GM20000 (cell line): Measurements from ENCODE around the gene TBC1D14.
A peak's percentile ranks its signal among the peaks of the same experiment; 100 is the strongest.

Experiments used
- DNase-seq: peaks from one replicate; pipeline ENCODE4 v3.0.0; 2012; ENCODE audit warnings: low spot score
- CTCF ChIP-seq: IDR thresholded peaks from 2 replicates; pipeline ENCODE4 v1.5.1; 2012; ENCODE audit warnings: mild to moderate bottlenecking, control low read depth; ENCODE audit errors: extremely low read depth, missing control alignments

TBC1D14 gene, protein sequence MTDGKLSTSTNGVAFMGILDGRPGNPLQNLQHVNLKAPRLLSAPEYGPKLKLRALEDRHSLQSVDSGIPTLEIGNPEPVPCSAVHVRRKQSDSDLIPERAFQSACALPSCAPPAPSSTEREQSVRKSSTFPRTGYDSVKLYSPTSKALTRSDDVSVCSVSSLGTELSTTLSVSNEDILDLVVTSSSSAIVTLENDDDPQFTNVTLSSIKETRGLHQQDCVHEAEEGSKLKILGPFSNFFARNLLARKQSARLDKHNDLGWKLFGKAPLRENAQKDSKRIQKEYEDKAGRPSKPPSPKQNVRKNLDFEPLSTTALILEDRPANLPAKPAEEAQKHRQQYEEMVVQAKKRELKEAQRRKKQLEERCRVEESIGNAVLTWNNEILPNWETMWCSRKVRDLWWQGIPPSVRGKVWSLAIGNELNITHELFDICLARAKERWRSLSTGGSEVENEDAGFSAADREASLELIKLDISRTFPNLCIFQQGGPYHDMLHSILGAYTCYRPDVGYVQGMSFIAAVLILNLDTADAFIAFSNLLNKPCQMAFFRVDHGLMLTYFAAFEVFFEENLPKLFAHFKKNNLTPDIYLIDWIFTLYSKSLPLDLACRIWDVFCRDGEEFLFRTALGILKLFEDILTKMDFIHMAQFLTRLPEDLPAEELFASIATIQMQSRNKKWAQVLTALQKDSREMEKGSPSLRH

DNA sequence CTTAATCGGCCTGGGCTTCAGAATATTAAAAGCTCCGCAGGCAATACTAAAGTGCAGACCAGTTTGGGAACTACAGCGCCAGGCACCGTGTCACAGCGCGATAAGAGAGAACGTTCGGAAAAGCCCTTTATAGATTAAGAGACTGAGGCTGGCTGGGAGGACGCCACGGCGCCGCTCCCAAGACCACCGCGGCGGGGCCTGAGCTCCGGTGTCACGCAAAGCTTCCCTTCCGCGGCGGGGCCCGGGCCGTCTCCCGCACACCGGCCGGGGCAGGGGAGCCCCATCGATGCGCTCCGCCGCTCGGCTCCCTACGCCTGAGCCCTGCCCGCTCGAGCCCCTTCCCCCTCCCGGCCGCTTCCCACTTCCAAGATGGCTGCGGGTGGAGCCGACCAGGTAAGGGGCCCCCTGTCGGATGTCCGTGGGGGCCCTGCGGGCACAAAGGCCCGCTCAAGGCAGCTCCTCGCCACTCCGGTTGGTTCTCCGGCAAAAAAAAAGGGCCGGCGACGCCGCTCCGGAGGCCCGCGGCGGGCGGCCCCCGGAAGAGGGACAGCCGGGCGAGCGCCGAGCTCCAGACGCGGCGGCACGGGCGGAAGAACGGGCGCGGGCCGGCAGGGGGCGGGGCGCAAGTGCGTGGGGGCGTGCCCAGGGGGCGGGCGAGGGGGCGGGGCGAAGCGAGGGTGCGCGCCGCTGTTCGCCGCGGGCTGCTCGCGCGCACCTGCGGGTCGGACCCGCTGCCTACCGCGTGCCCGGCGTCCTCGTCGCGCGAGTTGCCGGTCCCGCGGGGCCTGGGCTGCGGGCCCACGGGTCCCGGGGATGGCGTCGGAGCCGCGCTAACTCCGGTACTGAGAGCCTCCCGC, at the start of gene TBC1D14:
Gene TBC1D14 (plus strand): TSS at position 714 of the 857 bp plus-strand sequence. CDS start 13,564 bp downstream, outside the sequence.
- TF ChIP-seq CTCF: peak; percentile 1
- peak; percentile 99 for DNase-seq

DNA sequence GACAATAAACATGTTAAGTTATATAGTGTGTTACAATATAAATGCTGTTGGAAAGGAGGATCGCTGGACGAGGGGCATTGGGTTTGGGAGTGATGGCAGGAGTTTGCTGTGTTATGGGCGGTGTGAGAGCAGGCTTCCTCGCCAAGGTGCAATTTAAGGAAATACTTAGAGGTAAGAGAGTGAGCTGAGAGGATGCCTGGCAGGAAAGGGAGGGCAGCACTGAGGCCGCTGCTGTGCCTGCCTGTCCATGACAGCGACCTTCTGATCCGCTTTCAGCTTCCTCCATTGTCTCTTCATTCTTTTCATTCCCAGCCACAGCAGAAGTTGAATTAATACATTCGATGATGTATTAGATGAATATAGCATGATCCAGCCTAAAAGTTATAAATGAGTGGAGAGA, 41.2 kb upstream of the TBC1D14 start:
- TF ChIP-seq CTCF: no peak
- no peak for DNase-seq

- DNase-seq: no peak
Observed at GRCh38 chr4:6869944-6870343, 39.7 kb upstream of the TBC1D14 start.

DNA sequence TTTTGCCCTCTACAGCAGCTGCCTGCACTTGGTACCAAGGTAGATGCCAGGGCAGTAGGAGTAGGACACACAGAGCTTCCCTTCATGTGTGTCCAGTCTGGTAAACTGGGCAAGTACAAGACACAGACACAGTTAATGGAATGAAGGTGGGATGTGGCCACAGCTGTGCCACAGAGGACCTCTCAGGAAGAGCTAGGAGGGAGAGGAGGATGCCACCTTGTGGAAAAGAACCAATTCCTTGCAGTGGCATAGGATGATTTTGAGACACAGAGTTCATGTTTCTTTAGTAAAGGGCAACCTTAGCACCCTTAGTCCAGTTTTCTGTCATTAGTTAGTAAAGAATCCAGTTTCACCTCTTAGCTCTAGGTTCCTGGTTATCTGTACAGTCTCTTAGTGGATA, 36.3 kb upstream of the TBC1D14 start:
- TF ChIP-seq CTCF: no peak
- no peak for DNase-seq

More at GRCh38 chr4:6869944-6870343, 39.7 kb upstream of the TBC1D14 start:
- no peak for TF ChIP-seq CTCF

- peak; percentile 84 for TF ChIP-seq CTCF
- DNase-seq: peak; percentile 75
Observed at GRCh38 chr4:6873792-6874461, 35.7 kb upstream of the TBC1D14 start.

DNA sequence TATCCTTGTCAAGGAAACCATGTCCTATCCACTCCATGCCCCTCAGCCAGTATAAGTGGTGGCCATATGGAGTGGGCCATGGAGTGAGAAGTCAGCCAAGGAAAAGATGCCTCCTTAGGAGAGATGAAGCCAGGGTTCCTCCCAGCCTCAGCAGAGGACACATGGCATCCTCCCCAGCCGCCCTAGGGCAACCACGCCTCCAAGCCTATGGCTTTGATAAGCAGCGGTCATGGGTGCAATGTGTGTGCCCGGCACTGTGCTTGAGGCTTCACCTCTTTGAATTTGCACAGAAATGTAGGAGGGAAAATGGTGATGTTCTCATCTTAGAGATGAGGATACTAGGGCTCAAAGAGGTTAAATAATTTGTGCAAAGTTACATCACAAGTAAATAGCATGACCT, 34.6 kb upstream of the TBC1D14 start:
- TF ChIP-seq CTCF: no peak

More for the DNA sequence above, 34.6 kb upstream of the TBC1D14 start:
- DNase-seq: no peak
